NCI-H510A (cell line): ENCODE results near the gene LAMA4.

ENCODE experiments used
- DNase-seq: peaks from one replicate; lab custom pipeline; 2025; lab: John Stamatoyannopoulos, UW

Gene LAMA4

DNA sequence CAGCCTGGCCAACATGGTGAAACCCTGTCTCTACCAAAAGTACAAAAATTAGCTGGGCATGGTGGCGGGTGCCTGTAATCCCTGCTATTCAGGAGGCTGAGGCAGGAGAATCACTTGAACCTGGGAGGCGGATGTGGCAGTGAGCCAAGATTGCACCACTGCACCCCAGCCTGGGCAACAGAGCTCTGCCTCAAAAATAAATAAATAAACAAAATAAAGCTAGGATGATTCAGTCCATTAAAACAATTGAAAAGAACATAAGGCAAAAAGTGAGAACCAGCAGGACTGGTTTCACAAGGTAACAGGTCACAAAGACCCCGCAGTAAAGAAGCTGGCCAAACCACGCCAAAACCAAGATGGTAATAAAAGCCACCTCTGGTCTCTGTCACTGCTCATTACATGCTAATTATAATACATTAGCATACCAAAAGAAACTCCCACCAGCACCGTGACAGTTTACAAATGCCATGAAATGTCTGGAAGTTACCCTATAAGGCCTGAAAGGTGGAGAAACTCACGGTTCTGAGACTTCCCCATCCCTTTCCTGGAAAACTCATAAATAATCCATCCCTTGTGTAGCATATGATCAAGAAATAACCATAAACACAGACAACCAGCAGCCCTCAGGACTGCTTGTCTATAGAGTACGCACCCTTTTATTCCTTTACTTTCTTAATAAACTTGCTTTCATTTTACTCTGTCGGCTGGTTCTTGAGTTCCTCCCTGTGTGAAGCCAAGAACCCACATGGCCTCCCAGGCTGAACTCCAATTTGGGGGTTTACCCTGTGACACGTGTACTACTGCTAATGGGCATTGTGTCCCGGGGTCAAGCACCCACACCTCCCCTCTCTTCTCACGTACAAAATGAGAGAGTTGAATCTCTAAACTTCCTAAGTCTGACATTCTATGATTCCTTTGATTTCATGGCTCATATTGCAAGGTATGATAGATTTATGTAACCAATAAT is 10.2 kb downstream of the LAMA4 start:
- no peak for DNase-seq

- no peak for DNase-seq
These were observed 12.4 kb downstream of the LAMA4 start for GRCh38 chr6:112241820-112242429.

GRCh38 chr6:112237595-112237994 is 16.8 kb downstream of the LAMA4 start:
- no peak for DNase-seq

GRCh38 chr6:112237066-112237465 is 17.3 kb downstream of the LAMA4 start:
- DNase-seq, result no peak

GRCh38 chr6:112235956-112236355 is 18.4 kb downstream of the LAMA4 start:
- no peak for DNase-seq

- no peak for DNase-seq
These were observed 19.8 kb downstream of the LAMA4 start for GRCh38 chr6:112234601-112235000.

DNA sequence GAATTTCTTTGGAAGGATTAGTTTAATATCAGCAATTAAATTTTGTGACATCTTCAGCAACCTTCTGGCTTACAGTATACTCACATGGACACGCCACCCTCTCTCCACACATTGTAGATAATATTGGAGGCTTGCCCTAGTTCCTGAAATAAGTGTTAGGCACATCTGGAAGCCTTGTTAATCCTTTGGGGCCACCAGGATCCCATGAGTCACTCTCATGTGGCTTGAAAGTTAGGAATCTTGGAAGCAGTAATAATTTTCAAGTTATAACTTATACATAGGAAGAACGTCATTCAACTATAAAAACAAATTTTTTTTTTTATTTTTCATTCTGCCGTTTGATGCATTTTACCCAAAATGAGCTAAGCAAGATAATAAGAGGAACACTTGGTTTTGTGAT is 20.5 kb downstream of the LAMA4 start:
- no peak for DNase-seq

DNA sequence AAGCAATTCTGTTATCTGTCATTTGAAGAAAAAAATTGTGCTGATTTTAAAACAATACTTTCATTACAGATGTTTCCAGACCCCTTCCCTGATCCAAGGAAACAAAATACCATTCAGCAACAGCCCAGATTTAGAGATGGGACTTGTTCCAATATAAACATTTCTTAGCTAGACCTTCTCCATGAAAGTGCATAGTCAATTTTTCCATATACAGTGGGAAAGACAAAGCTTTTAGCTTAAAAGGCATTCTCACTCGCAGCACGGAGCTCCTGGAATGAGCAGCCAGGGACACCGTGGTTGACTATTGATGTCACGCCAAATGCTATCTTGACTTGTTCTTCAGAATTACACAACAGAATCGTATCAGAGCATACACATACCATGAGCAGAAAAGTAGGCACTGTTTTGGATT is 21.5 kb downstream of the LAMA4 start:
- no peak for DNase-seq

DNA sequence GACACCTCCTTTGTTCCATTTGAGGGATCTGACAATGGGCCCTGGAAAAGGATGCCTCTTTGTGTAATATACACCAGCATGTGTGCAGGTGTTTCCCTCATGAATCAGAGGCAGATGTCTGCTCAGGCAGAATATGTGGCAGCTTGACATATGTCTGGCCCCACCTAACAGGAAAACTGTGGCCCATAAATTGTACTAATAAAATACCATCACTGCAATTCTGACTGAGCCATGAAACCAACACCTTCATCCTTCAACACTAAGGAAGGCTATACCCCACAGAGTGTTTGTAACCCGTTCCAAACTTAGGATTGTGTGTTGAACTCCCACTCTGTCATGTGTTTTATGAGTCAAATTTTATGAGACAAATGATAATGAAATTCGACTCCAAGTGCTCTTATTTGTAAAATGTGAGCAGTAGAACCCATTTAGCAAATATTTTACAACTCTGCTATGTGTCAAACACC is 22.7 kb downstream of the LAMA4 start:
- no peak for DNase-seq

DNA sequence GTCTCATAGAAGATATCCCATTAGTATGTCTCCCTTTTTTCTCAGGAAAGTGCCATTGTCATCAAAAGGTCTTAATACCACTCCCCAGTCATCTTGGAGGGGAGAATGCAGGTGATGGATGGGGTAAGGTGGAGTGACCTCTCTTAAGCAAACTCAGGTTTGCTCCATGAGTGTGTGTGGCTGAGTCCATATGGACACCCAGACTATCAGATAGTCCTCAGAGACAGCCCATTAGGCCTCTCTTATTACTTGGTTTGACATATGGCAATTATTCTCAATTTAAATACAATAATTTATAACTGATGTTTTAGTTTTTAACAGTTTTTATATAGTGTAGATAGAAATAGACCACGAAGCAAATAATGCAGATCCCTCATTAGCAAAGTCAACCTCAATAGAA is 23.2 kb downstream of the LAMA4 start:
- DNase-seq, result no peak

- no peak for DNase-seq
These were observed 25.7 kb downstream of the LAMA4 start for GRCh38 chr6:112228480-112229332.

DNA sequence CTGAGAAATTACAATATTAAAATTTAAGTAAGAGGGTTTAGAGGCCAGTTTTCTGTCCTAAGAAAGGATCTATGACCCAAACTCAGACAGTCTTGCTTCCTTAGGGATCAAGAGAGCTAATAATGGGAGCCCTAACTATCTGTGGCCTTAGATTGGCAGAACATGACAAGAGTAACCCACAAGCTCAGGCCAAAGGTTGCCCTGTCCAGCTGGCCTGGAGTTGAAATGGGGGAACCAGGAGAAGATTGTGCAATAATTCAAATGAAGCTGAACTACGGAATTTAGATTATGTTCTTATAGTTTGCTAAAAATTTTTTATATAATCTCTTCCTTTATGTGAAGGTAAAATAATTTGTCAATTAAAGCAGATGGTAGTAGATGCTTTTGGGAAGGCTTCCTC is 26.4 kb downstream of the LAMA4 start:
- DNase-seq, result no peak

DNA sequence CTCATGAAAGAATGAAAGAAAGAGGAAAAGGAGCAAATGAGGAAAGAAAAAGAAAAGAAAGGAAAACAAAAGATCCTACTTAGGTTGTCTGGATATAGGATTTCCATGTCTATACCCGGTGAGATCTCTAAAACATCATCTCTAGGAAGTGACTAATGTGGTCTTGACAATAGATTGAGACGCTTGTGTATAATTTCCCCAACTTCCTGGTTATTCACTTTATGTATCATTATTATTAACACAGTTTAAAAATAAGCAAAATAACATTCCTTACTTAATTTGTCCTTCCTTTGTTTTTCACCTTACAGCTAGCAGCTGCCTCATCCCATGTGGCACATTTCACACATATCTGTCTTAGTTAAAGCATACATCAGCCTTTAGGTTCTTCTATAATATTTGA is 27.0 kb downstream of the LAMA4 start:
- no peak for DNase-seq

DNA sequence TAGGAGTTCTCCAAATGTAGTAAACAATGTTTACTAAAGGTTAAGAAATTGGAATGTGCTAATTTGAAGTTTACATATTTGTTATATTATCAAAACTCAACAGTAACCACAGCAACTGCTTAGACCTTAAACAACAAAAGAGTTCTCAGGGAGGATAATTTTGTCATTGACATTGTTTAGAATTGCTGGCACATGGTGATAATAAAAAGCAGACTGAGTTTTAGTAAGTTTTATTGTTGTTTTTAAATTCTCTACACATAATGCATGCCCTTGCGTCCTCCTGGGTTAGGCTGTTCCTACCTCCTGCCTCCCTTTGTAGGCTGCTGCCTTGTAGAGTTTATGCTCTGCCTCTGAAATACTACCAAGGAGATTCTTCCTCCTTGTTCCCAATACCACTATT is 28.7 kb downstream of the LAMA4 start:
- DNase-seq, result no peak

DNA sequence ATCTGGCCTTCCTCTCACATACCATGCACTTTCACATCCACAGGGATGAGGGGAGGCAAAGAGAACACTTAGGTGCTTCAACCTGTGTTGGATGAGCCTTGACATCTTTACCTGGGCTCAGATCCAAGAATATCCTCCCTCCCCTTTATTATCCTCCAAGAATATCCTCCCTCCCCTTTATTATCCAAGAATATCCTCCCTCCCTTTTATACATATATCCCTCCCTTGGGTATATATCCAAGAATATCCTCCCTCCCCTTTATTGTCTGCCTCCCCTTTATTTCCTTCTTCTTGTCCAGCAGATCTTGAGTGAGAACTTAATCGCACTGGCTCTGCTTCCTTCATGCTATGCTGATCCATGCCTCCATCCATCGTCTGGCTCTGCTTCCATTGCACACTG is 30.3 kb downstream of the LAMA4 start:
- no peak for DNase-seq

DNA sequence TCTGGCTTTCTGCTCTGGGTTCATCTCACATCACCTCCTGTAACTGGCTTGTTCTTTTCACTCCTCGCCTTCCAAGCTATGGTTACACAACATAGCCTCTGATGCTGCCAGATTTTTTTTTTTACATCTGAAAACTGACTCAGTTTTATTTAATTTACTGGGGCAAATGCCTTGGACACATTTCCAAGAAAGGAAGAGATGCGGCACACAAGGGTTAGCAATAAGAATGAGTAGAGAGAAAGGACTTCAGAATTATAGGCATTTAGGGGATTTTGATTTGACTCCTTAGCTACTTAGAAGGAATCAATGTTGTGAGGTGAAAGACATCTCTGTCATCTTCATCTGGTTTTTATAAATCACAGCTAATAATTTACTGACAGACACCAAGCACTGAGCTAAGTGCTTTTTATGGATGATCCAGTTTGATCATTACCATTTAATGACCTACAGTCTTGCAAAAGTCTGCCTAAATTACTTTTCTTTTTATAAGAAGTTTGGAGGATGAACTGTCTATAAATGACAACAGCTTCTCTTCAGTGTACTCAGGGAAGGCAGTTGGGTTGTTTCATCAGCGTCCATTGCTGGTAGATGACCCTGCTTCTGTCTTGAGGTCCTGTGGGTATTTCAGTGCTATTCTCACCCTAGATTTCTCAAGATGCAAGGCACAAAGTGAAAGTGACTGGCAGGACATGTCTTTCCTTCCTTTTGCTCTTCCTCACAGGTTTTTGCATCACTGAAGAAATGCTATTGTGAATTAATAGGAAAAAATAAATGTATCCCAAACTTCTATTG is 31.1 kb downstream of the LAMA4 start:
- no peak for DNase-seq

GRCh38 chr6:112221981-112222852 is 32.1 kb downstream of the LAMA4 start:
- DNase-seq, result no peak

GRCh38 chr6:112221561-112221960 is 32.8 kb downstream of the LAMA4 start:
- DNase-seq, result no peak

- DNase-seq, result no peak
These were observed 35.8 kb downstream of the LAMA4 start for GRCh38 chr6:112218563-112218962.
